ENCODE measurements around the gene FGF8.

- TF ChIP-seq, protein P1, sequence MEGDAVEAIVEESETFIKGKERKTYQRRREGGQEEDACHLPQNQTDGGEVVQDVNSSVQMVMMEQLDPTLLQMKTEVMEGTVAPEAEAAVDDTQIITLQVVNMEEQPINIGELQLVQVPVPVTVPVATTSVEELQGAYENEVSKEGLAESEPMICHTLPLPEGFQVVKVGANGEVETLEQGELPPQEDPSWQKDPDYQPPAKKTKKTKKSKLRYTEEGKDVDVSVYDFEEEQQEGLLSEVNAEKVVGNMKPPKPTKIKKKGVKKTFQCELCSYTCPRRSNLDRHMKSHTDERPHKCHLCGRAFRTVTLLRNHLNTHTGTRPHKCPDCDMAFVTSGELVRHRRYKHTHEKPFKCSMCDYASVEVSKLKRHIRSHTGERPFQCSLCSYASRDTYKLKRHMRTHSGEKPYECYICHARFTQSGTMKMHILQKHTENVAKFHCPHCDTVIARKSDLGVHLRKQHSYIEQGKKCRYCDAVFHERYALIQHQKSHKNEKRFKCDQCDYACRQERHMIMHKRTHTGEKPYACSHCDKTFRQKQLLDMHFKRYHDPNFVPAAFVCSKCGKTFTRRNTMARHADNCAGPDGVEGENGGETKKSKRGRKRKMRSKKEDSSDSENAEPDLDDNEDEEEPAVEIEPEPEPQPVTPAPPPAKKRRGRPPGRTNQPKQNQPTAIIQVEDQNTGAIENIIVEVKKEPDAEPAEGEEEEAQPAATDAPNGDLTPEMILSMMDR (IDR thresholded peaks at IDR 0.05; ENCODE audit: low read depth, low read length, missing input control) = no peak
- TF ChIP-seq RXRA (IDR thresholded peaks at IDR 0.05) (no peak), EGR1 (IDR thresholded peaks at IDR 0.05; ENCODE audit: low read depth in 2 of 2) (no peak), MAX (IDR thresholded peaks at IDR 0.05) (no peak), TAF1 (conservative IDR thresholded peaks at IDR 0.05) (no peak)
These were observed 30.7 kb downstream of the FGF8 start for GRCh38 chr10:101745074-101745696.

All from liver (tissue), 3 donors.